K562 (cell line): ENCODE measurements around the gene KCTD4. TPM values are rescaled to one million over a fixed set of nuclear protein-coding genes. Genes with fewer than 3 reads are reported as not detected.

Source experiments
- ATAC-seq: fragments of 200-7000 bp; cut with Tn5 transposase; 3 replicates; pipeline ENCODE4 v1.9.1; 2020; ENCODE audit warnings: moderate library complexity
- BruUV-seq: library from RNA; stranded (reverse); fragments of 400-500 nt; replicated peaks from 2 replicates; lab custom pipeline; 2021; lab: Mats Ljungman, UMichigan
- CTCF ChIA-PET: fragments of 300-600 bp; formaldehyde crosslinking; extraction: SDS; loops from one replicate; lab custom pipeline; 2021; ENCODE audit warnings: low intra/inter-chr PET ratio; lab: Yijun Ruan, JAX
- POLR2A ChIA-PET: fragments of 300-600, 350-650 bp; sonication (Branson Sonifier 250); formaldehyde crosslinking; extraction: SDS; loops from one replicate; lab custom pipeline; 2021; ENCODE audit warnings: antibody characterized with exemption, inconsistent platforms; lab: Yijun Ruan, JAX
- DNase-seq, 4 experiments: peaks; one replicate each; pipeline versions ENCODE4 v3.0.0 to v3.0.0-alpha.2; 2011 to 2018; ENCODE audit warnings: low spot score in 3 of 4, mixed read lengths in 3 of 4; ENCODE audit errors: extremely low read depth in 1 of 4
- FAIRE-seq: peaks from 2 replicates; lab custom pipeline; 2011; peaks lifted over from hg19 to GRCh38; lab: Jason Lieb, UNC
- H2AFZ ChIP-seq: 2 replicates; pipeline ENCODE4 v1.6.0; 2011; ENCODE audit warnings: low read depth, low read length, control low read depth, inconsistent platforms
- H3K27ac ChIP-seq: fragments of 200-600 bp; 3 replicates; pipeline ENCODE4 v1.8.0; 2011; ENCODE audit warnings: low read depth, mild to moderate bottlenecking, control low read depth, inconsistent platforms, low read length, moderate library complexity, mixed read lengths; ENCODE audit errors: extremely low read depth
- H3K27me3 ChIP-seq, 2 experiments: fragments of 300-600 bp in 1 of 2; 2 replicates in 1 of 2; 3 replicates in 1 of 2; pipeline versions ENCODE4 v1.6.0 to v1.8.0; 2011; ENCODE audit warnings: inconsistent platforms in 2 of 2, low read length in 2 of 2, mild to moderate bottlenecking in 1 of 2, mixed read lengths in 1 of 2, moderate library complexity in 1 of 2; ENCODE audit not compliant: control insufficient read depth in 2 of 2, insufficient read depth in 2 of 2
- H3K36me3 ChIP-seq: fragments of 300-600 bp; 3 replicates; pipeline ENCODE4 v1.8.0; 2011; ENCODE audit warnings: mild to moderate bottlenecking, low read length, inconsistent platforms; ENCODE audit not compliant: control insufficient read depth, insufficient read depth
- H3K4me1 ChIP-seq, 2 experiments: fragments of 200-600 bp in 1 of 2; replicated peaks in 1 of 2; 2 replicates in 1 of 2; 3 replicates in 1 of 2; pipeline versions ENCODE4 v1.5.1 to v1.8.0; 2011; ENCODE audit warnings: inconsistent platforms in 2 of 2, low read length in 2 of 2, mild to moderate bottlenecking in 1 of 2, mixed read lengths in 1 of 2, moderate library complexity in 1 of 2; ENCODE audit not compliant: control insufficient read depth in 2 of 2, insufficient read depth in 2 of 2
- H3K4me2 ChIP-seq: 2 replicates; pipeline ENCODE4 v1.6.1; 2011; ENCODE audit warnings: low read length, control low read depth, inconsistent platforms, mixed read lengths; ENCODE audit not compliant: insufficient read depth
- H3K4me3 ChIP-seq: fragments of 200-600 bp; sonication (generic), shearing (Covaris generic); 2 replicates; pipeline ENCODE4 v1.5.1; 2016; ENCODE audit warnings: control low read depth, inconsistent platforms
- H3K79me2 ChIP-seq: fragments of 200-600 bp; 3 replicates; pipeline ENCODE4 v1.8.0; 2011; ENCODE audit warnings: low read length, inconsistent platforms; ENCODE audit not compliant: control insufficient read depth, insufficient read depth
- H3K9ac ChIP-seq, 2 experiments: 2 replicates each; pipeline versions ENCODE4 v1.6.0 to v1.6.1; 2011; ENCODE audit warnings: low read depth in 2 of 2, low read length in 2 of 2, control low read depth in 1 of 2, inconsistent platforms in 1 of 2, mild to moderate bottlenecking in 1 of 2, mixed read lengths in 1 of 2; ENCODE audit not compliant: insufficient read depth in 1 of 2
- H3K9me1 ChIP-seq: one replicate; pipeline ENCODE4 v1.6.0; 2011; ENCODE audit warnings: inconsistent platforms, mild to moderate bottlenecking, low read length, moderate library complexity; ENCODE audit not compliant: control insufficient read depth, insufficient read depth
- H3K9me3 ChIP-seq: replicated peaks from 2 replicates; pipeline ENCODE4 v1.5.1; 2011; ENCODE audit warnings: low read depth, low read length, inconsistent platforms; ENCODE audit not compliant: control insufficient read depth, insufficient read depth
- H4K20me1 ChIP-seq: replicated peaks from 2 replicates; pipeline ENCODE4 v1.6.1; 2011; ENCODE audit warnings: low read length, inconsistent platforms, mixed read lengths; ENCODE audit not compliant: control insufficient read depth, insufficient read depth
- CEBPB ChIP-seq: fragments of 450-650 bp; IDR thresholded peaks from 2 replicates; pipeline ENCODE4 v1.6.1; 2016; ENCODE audit warnings: missing genetic modification characterization, missing compliant biosample characterization
- FOXP1 ChIP-seq: sonication (generic); formaldehyde crosslinking; IDR thresholded peaks from 2 replicates; pipeline ENCODE4 v1.8.0; 2022; ENCODE audit warnings: mild to moderate bottlenecking, missing genetic modification reagents
- KDM5B ChIP-seq: fragments of 200-600 bp; sonication (generic); IDR thresholded peaks from 2 replicates; pipeline ENCODE4 v1.6.1; 2012; ENCODE audit warnings: low read depth, mild to moderate bottlenecking, moderate library complexity, low read length, control low read depth, inconsistent platforms; ENCODE audit not compliant: insufficient replicate concordance
- MGA ChIP-seq: fragments of 450-650 bp; IDR thresholded peaks from 2 replicates; pipeline ENCODE4 v1.6.1; 2016; ENCODE audit warnings: mild to moderate bottlenecking, moderate library complexity
- MIER1 ChIP-seq: fragments of 450-650 bp; IDR thresholded peaks from 2 replicates; pipeline ENCODE4 v1.6.1; 2016; ENCODE audit warnings: antibody characterized with exemption, mild to moderate bottlenecking, low read depth
- SNIP1 ChIP-seq: fragments of 450-650 bp; IDR thresholded peaks from 2 replicates; pipeline ENCODE4 v1.7.1; 2017; ENCODE audit warnings: low read depth, mild to moderate bottlenecking
- SUPT5H ChIP-seq: fragments of 450-650 bp; IDR thresholded peaks from 2 replicates; pipeline ENCODE4 v1.6.1; 2016
- ZC3H4 ChIP-seq: sonication (generic); formaldehyde crosslinking; IDR thresholded peaks from 2 replicates; pipeline ENCODE4 v1.9.0; 2021; ENCODE audit warnings: missing genetic modification reagents, borderline replicate concordance
- WGBS: fragments of 100-300 bp; shearing (Covaris generic); methylation state at CpG from one replicate; pipeline ENCODE4 v1.1.6; 2016; ENCODE audit warnings: low coverage, mixed read lengths; ENCODE audit not compliant: insufficient coverage; ENCODE audit errors: missing lambda C conversion rate; 5-methylcytosine and 5-hydroxymethylcytosine counted together
- in situ Hi-C: fragments of 300-500 bp; cut with MboI; formaldehyde crosslinking; loops from 4 replicates; pipeline ENCODE4 v1.15.0; 2018; ENCODE audit warnings: inconsistent platforms, mixed read lengths
- intact Hi-C: fragments of 100-400 bp; cut with micrococcal nuclease; formaldehyde crosslinking; loops from 2 replicates; pipeline ENCODE4 v1.14.2; 2022
- polyA plus RNA-seq, 8 experiments: library from polyadenylated mRNA; depleted of rRNA in 4 of 8; stranded (reverse) in 5 of 8; unstranded in 3 of 8; fragments of >200 nt; fragmentation: Nextera tagmentation in 2 of 8; fragmentation: Illumina TruSeq in 1 of 8; extraction: Ambion mirVana in 2 of 8; extraction: Trizol in 1 of 8; gene quantifications; 2 replicates each; pipeline versions ENCODE4 v1.2.1 to v1.2.3, GENCODE V29; 2011 to 2014; ENCODE audit warnings: inconsistent platforms in 1 of 8, missing spikeins in 1 of 8
- total RNA-seq, 7 experiments: library from RNA; depleted of rRNA in 6 of 7; stranded (reverse); fragments of >200 nt in 6 of 7; fragmentation: Illumina TruSeq in 2 of 7; extraction: Trizol in 2 of 7; gene quantifications; 2 replicates each; pipeline versions ENCODE4 v1.2.1 to v1.2.3, GENCODE V29; 2011 to 2021; ENCODE audit warnings: low replicate concordance in 1 of 7

The KCTD4 gene
- total and polyA plus RNA-seq, 9 of the 15 experiments (the other 6 are each of a cell fraction or from before 2014, with no cell fraction given): not detected

- 100% methylated on average over 2 of the region's 3 CpGs for WGBS
- Histone ChIP-seq H3K9me1 (no peaks in the 10 kb centered on the region), H3K79me2 (no peaks in the 10 kb centered on the region; the same call in 2 of the 3 replicates), H3K9me3 (no peaks in the 10 kb centered on the region), H3K27ac (no peak overlapping the region), H3K4me1 (no peaks in the 10 kb centered on the region), H3K4me3 (no peak overlapping the region), H3K4me2 (no peak overlapping the region), H3K36me3 (peaks cover 18% of the 10 kb centered on the region), H2AFZ (no peak overlapping the region), H3K9ac (no peak overlapping the region), H3K27me3 (no peaks in the 10 kb centered on the region), H4K20me1 (no peaks in the 10 kb centered on the region)
- ChIA-PET POLR2A (no interaction called here), CTCF (no interaction called here)
- ATAC-seq (no peak), FAIRE-seq (no peak), DNase-seq (no peak)
- BruUV-seq: no TSS peak
- intact Hi-C loops (loop anchor here (5.0 kb wide), 1 partner anchor 100 kb away; no protein-coding TSS in a partner anchor), in situ Hi-C loops (no loop called here)
- TF ChIP-seq KDM5B (no peak), ZC3H4 (CRISPR knock-in tag) (no peak), SUPT5H (no peak), SNIP1 (no peak), MGA (no peak), MIER1 (no peak), CEBPB (tag) (no peak), FOXP1 (CRISPR knock-in tag) (no peak)
Observed at GRCh38 chr13:45166858-45167257, 34.0 kb downstream of the KCTD4 start.
